ENCODE results near the gene PPP6R1. TPM values are rescaled to one million over a fixed set of nuclear protein-coding genes. Genes with fewer than 3 reads are reported as not detected.

PPP6R1 gene
- total and polyA plus RNA-seq, 7 donors, result 17.1 to 78.1 (median 22.9) TPM

DNA sequence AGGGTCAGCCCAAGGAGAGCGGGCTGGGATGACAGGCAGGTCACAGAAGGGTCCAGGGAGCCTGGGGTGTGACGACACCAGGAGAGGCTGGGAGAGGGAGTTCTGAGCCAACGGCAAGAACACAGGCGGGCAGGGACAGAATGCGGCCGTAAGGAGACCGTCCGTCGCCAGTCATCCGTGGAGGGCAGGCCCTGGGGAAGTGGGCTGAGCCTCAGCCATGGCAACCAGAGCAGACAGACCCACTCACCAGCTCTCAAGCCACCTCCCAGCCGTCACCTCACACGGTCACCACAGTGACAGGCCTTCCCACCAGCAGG is 26.6 kb downstream of the PPP6R1 start:
- Histone ChIP-seq H3K27me3 (no peaks in the 10 kb centered on the region), H3K27ac (no peak overlapping the region), H3K4me1 (peaks cover 0 to 21% (median 19%) of the 10 kb centered on the region in 4 donors), H3K36me3 (peaks cover 36 to 76% (median 53%) of the 10 kb centered on the region in 4 donors), H3K9me3 (no peaks in the 10 kb centered on the region), H3K4me3 (no peak overlapping the region)
- WGBS, 2 donors, result 80 to 94% methylated on average over 12 of the region's 12 CpGs
- intact Hi-C loops (cut with DNase I), result no loop called here
- TF ChIP-seq, protein P1, sequence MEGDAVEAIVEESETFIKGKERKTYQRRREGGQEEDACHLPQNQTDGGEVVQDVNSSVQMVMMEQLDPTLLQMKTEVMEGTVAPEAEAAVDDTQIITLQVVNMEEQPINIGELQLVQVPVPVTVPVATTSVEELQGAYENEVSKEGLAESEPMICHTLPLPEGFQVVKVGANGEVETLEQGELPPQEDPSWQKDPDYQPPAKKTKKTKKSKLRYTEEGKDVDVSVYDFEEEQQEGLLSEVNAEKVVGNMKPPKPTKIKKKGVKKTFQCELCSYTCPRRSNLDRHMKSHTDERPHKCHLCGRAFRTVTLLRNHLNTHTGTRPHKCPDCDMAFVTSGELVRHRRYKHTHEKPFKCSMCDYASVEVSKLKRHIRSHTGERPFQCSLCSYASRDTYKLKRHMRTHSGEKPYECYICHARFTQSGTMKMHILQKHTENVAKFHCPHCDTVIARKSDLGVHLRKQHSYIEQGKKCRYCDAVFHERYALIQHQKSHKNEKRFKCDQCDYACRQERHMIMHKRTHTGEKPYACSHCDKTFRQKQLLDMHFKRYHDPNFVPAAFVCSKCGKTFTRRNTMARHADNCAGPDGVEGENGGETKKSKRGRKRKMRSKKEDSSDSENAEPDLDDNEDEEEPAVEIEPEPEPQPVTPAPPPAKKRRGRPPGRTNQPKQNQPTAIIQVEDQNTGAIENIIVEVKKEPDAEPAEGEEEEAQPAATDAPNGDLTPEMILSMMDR (IDR thresholded peaks at IDR 0.05), result no peak
- TF ChIP-seq POLR2AphosphoS5 (IDR thresholded peaks at IDR 0.05), result no peak
- no peak for TF ChIP-seq EP300 (IDR thresholded peaks at IDR 0.05)
- no peak for TF ChIP-seq POLR2A (IDR thresholded peaks at IDR 0.05)
- no peak for DNase-seq

DNA sequence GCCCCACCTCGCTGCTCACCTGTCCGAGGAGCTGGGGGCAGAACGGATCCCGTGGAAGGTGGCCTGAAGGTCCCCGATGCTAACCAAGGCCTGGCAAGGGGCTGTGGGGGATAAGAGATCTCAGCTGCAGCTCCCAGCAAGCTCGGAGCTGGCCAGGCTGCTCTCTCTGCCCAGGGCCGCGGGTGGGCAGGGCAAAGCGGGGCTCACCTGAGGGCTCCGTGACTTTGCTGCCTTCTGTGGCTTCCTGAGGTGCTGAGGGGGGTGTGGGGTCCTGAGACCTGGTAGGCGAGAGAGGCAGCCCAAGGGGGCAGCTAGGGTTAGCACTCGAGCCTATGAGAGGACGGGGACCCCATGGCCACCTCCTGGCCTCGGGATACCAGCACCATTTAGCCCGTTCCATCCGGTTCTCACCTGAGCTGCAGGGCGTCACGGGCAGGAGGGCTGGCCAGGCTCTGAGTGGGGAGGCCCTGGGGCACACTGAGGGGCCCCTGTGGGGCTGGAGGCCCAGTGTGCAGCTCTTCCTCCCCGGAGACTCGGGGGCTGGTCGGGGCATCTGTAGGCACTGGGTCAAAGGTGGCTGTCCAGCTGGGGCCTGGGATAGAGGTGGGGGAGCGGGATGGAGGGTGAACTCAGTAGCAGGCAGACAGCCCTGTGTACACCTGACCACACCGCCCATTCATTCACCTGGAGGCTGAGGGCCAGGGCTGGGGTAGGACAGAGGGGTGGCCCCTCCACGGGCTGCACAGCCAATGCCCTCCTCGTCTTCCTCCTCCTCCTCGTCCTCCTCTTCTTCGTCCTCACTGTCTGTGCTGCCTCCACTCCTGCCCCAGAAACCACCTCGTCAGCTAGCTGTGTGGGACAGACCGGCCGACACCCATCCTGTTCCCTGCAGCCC is 27.2 kb downstream of the PPP6R1 start:
- Histone ChIP-seq H3K9me3 (no peaks in the 10 kb centered on the region), H3K4me3 (no peak overlapping the region), H3K4me1 (peaks cover 0 to 24% (median 19%) of the 10 kb centered on the region in 4 donors), H3K36me3 (peaks cover 30 to 76% (median 47%) of the 10 kb centered on the region in 4 donors), H3K27ac (no peak overlapping the region), H3K27me3 (no peaks in the 10 kb centered on the region)
- DNase-seq, result peak; percentile 56
- intact Hi-C loops (cut with DNase I), result no loop called here
- WGBS, 2 donors, result 95% methylated on average over 30 of the region's 30 CpGs
- no peak for TF ChIP-seq POLR2A (IDR thresholded peaks at IDR 0.05)
- TF ChIP-seq, protein P1 (IDR thresholded peaks at IDR 0.05), result no peak
- TF ChIP-seq EP300 (IDR thresholded peaks at IDR 0.05), result no peak
- TF ChIP-seq POLR2AphosphoS5 (IDR thresholded peaks at IDR 0.05), result no peak

DNA sequence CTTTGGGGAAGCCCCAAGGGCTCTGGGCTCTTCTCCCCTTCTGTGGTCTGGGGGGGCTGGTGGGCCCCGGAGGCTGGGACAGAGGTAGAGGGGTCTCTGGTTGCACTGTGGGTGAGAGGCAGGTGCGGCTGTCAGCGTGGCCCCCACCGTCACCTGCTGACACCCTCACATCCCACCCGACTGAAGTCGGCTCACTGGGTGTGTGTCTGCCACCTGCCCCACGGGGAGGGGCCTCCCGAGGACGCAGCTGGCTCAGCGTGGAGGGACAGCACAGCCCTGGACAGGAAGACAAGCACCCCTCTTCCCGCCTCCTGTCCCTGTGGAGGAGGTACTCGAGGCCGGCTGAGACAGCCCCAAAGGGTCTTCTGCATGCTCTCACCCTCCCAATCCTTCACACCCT is 28.0 kb downstream of the PPP6R1 start:
- intact Hi-C loops (cut with DNase I), result no loop called here
- DNase-seq, result no peak
- 91 to 92% methylated on average over 13 of the region's 13 CpGs for WGBS, 2 donors
- H3K9me3 ChIP-seq, result no peaks in the 10 kb centered on the region
- H3K27me3 ChIP-seq, result no peaks in the 10 kb centered on the region
- no peak overlapping the region for H3K27ac ChIP-seq
- TF ChIP-seq, protein P1 (IDR thresholded peaks at IDR 0.05), result no peak
- no peak for TF ChIP-seq POLR2A (IDR thresholded peaks at IDR 0.05)
- TF ChIP-seq EP300 (IDR thresholded peaks at IDR 0.05), result no peak
- no peak for TF ChIP-seq POLR2AphosphoS5 (IDR thresholded peaks at IDR 0.05)
- H3K4me1 ChIP-seq, result peaks cover 0 to 24% (median 19%) of the 10 kb centered on the region in 4 donors
- H3K4me3 ChIP-seq, result no peak overlapping the region
- H3K36me3 ChIP-seq, result peaks cover 23 to 75% (median 39%) of the 10 kb centered on the region in 4 donors

DNA sequence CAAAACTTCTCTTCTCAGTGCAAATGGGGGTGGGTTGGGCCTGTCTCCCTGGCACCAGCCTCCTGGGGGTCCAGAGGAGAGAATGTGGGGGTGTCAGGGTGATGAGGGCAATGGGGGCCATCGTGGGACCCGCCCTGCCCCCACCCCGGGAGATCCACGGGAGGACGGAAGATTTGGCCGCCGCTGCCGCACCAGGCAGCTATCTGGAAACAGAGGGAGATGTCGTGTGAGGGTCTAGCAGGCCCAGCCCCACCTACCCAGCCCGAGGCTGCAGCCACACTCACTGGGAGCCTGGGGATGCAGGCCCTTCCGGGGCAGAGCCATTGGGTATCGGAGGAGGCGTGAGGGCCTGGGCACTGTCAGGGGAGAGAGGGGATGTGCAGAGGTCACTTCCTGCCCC is 28.5 kb downstream of the PPP6R1 start:
- intact Hi-C loops (cut with DNase I), result no loop called here
- H3K4me3 ChIP-seq, result no peak overlapping the region
- no peak overlapping the region for H3K27ac ChIP-seq
- peaks cover 0 to 24% (median 19%) of the 10 kb centered on the region in 4 donors for H3K4me1 ChIP-seq
- H3K36me3 ChIP-seq, result peaks cover 23 to 74% (median 38%) of the 10 kb centered on the region in 4 donors
- TF ChIP-seq POLR2AphosphoS5 (IDR thresholded peaks at IDR 0.05) (no peak), POLR2A (IDR thresholded peaks at IDR 0.05) (no peak), EP300 (IDR thresholded peaks at IDR 0.05) (no peak)
- TF ChIP-seq, protein P1 (IDR thresholded peaks at IDR 0.05), result no peak
- H3K27me3 ChIP-seq, result no peaks in the 10 kb centered on the region
- no peaks in the 10 kb centered on the region for H3K9me3 ChIP-seq
- WGBS, 2 donors, result 89 to 91% methylated on average over 13 of the region's 13 CpGs
- no peak for DNase-seq
